ENCODE data around the gene BTF3L4. TPM values are rescaled to one million over a fixed set of nuclear protein-coding genes. Genes with fewer than 3 reads are reported as not detected.

Gene BTF3L4
- total RNA-seq, 1 experiment from 2014 or later, result 89.4 TPM

GRCh38 chr1:52055066-52055865, 829 bp upstream of the BTF3L4 start, which contains the start of gene TXNDC12 (continued):
- TF ChIP-seq, protein P1, sequence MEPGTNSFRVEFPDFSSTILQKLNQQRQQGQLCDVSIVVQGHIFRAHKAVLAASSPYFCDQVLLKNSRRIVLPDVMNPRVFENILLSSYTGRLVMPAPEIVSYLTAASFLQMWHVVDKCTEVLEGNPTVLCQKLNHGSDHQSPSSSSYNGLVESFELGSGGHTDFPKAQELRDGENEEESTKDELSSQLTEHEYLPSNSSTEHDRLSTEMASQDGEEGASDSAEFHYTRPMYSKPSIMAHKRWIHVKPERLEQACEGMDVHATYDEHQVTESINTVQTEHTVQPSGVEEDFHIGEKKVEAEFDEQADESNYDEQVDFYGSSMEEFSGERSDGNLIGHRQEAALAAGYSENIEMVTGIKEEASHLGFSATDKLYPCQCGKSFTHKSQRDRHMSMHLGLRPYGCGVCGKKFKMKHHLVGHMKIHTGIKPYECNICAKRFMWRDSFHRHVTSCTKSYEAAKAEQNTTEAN (CRISPR knock-in tag; IDR thresholded peaks at IDR 0.05), result 0 out of 2 replicates have a peak, but pooled peaks have one; percentile 22
- TF ChIP-seq JAZF1 (CRISPR knock-in tag; IDR thresholded peaks at IDR 0.05) (no peak), IRF2 (CRISPR knock-in tag; IDR thresholded peaks at IDR 0.05; ENCODE audit: borderline replicate concordance, low read depth) (no peak), SMAD3 (CRISPR knock-in tag; IDR thresholded peaks at IDR 0.05; ENCODE audit: borderline replicate concordance) (no peak), TEAD1 (CRISPR knock-in tag; IDR thresholded peaks at IDR 0.05) (peak; percentile 73), ZNF138 (CRISPR knock-in tag; conservative IDR thresholded peaks at IDR 0.05) (no peak), ETV6 (CRISPR knock-in tag; IDR thresholded peaks at IDR 0.05) (peak; percentile 77), SP1 (CRISPR knock-in tag; conservative IDR thresholded peaks at IDR 0.05) (peak; percentile 59), ZNF532 (CRISPR knock-in tag; IDR thresholded peaks at IDR 0.05; ENCODE audit: borderline replicate concordance) (no peak), ATF6 (CRISPR knock-in tag; IDR thresholded peaks at IDR 0.05) (no peak), FOXP1 (CRISPR knock-in tag; IDR thresholded peaks at IDR 0.05; ENCODE audit: borderline replicate concordance) (peak; percentile 82; the same call in 1 of the 2 replicates), E2F5 (CRISPR knock-in tag; IDR thresholded peaks at IDR 0.05) (peak; percentile 61; the same call in 1 of the 2 replicates), RELA (CRISPR knock-in tag; IDR thresholded peaks at IDR 0.05; ENCODE audit: borderline replicate concordance) (0 out of 2 replicates have a peak, but pooled peaks have one; percentile 17), NR3C1 (CRISPR knock-in tag; conservative IDR thresholded peaks at IDR 0.05; ENCODE audit: low read depth) (no peak), NFYB (CRISPR knock-in tag; conservative IDR thresholded peaks at IDR 0.05; ENCODE audit: low read depth) (no peak; the same call in 1 of the 2 replicates), ZNF121 (CRISPR knock-in tag; IDR thresholded peaks at IDR 0.05) (no peak), MLX (CRISPR knock-in tag; IDR thresholded peaks at IDR 0.05) (no peak), USF1 (CRISPR knock-in tag; IDR thresholded peaks at IDR 0.05) (peak; percentile 58), NR2C2 (CRISPR knock-in tag; IDR thresholded peaks at IDR 0.05) (no peak), MYBL2 (CRISPR knock-in tag; IDR thresholded peaks at IDR 0.05) (peak; percentile 86), ZNF423 (CRISPR knock-in tag; IDR thresholded peaks at IDR 0.05) (no peak)
- TF ChIP-seq, protein P2, sequence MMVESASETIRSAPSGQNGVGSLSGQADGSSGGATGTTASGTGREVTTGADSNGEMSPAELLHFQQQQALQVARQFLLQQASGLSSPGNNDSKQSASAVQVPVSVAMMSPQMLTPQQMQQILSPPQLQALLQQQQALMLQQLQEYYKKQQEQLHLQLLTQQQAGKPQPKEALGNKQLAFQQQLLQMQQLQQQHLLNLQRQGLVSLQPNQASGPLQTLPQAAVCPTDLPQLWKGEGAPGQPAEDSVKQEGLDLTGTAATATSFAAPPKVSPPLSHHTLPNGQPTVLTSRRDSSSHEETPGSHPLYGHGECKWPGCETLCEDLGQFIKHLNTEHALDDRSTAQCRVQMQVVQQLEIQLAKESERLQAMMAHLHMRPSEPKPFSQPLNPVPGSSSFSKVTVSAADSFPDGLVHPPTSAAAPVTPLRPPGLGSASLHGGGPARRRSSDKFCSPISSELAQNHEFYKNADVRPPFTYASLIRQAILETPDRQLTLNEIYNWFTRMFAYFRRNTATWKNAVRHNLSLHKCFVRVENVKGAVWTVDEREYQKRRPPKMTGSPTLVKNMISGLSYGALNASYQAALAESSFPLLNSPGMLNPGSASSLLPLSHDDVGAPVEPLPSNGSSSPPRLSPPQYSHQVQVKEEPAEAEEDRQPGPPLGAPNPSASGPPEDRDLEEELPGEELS (CRISPR knock-in tag; IDR thresholded peaks at IDR 0.05), result peak; percentile 29; the same call in 1 of the 2 replicates
- TF ChIP-seq, protein P3, sequence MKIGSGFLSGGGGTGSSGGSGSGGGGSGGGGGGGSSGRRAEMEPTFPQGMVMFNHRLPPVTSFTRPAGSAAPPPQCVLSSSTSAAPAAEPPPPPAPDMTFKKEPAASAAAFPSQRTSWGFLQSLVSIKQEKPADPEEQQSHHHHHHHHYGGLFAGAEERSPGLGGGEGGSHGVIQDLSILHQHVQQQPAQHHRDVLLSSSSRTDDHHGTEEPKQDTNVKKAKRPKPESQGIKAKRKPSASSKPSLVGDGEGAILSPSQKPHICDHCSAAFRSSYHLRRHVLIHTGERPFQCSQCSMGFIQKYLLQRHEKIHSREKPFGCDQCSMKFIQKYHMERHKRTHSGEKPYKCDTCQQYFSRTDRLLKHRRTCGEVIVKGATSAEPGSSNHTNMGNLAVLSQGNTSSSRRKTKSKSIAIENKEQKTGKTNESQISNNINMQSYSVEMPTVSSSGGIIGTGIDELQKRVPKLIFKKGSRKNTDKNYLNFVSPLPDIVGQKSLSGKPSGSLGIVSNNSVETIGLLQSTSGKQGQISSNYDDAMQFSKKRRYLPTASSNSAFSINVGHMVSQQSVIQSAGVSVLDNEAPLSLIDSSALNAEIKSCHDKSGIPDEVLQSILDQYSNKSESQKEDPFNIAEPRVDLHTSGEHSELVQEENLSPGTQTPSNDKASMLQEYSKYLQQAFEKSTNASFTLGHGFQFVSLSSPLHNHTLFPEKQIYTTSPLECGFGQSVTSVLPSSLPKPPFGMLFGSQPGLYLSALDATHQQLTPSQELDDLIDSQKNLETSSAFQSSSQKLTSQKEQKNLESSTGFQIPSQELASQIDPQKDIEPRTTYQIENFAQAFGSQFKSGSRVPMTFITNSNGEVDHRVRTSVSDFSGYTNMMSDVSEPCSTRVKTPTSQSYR (CRISPR knock-in tag; IDR thresholded peaks at IDR 0.05), result 0 out of 2 replicates have a peak, but pooled peaks have one; percentile 46
